ENCODE results near the gene PRR4.

The PRR4 gene

DNA sequence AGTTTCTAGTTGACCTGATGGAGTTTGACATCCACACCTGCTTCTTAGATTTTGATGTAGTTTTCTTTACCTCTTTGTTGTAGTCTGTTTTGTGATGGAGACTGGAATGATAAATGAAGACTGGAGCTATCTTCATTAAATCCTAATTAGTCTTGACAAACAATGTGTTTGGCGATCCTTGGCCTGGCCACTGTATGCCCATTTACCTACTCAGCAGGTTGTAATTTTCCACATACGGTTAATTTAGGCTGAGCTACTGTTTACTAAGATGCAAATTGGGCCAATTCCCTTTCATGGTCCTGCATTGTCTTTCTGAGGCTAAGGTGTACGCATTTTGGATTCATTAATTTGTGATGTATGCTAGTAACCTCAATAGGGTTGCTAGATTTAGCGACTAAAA is 46.7 kb downstream of the PRR4 start, which contains the start of gene TAS2R7:
Gene TAS2R7, minus strand, starts transcription at position 41 of the 400 bp plus-strand sequence. CDS start 57 bp downstream, outside the sequence.
- no peak for TF ChIP-seq CTCF (conservative IDR thresholded peaks at IDR 0.05)
- no peak for TF ChIP-seq ZFX (IDR thresholded peaks at IDR 0.05)
- H3K27ac ChIP-seq: no peak within 1 kb of the TSS

- H3K27ac ChIP-seq: no peak overlapping the region
- TF ChIP-seq CTCF (conservative IDR thresholded peaks at IDR 0.05): no peak
- TF ChIP-seq ZFX (IDR thresholded peaks at IDR 0.05): no peak
Observed at GRCh38 chr12:10801741-10802140, 47.5 kb downstream of the PRR4 start.

All from C4-2B (cell line).